OCI-LY7 (cell line): ENCODE measurements around the gene TXNIP.

Experiments used
- EZH2phosphoT487 ChIP-seq: fragments of 200-600 bp; sonication (generic); IDR thresholded peaks from 2 replicates; pipeline ENCODE4 v1.6.1; 2018; ENCODE audit warnings: low read depth, borderline replicate concordance, mild to moderate bottlenecking, mixed run types, antibody characterized with exemption, low read length, moderate library complexity, mixed read lengths
- TF ChIP-seq, protein P1 (sequence below): fragments of 200-600 bp; sonication (generic); conservative IDR thresholded peaks from 2 replicates; pipeline ENCODE4 v1.5.1; 2014; ENCODE audit warnings: mild to moderate bottlenecking, antibody characterized with exemption, low read length, moderate library complexity, mixed read lengths

- TF ChIP-seq, protein P1, sequence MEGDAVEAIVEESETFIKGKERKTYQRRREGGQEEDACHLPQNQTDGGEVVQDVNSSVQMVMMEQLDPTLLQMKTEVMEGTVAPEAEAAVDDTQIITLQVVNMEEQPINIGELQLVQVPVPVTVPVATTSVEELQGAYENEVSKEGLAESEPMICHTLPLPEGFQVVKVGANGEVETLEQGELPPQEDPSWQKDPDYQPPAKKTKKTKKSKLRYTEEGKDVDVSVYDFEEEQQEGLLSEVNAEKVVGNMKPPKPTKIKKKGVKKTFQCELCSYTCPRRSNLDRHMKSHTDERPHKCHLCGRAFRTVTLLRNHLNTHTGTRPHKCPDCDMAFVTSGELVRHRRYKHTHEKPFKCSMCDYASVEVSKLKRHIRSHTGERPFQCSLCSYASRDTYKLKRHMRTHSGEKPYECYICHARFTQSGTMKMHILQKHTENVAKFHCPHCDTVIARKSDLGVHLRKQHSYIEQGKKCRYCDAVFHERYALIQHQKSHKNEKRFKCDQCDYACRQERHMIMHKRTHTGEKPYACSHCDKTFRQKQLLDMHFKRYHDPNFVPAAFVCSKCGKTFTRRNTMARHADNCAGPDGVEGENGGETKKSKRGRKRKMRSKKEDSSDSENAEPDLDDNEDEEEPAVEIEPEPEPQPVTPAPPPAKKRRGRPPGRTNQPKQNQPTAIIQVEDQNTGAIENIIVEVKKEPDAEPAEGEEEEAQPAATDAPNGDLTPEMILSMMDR, result no peak; the same call in 1 of the 2 replicates
- TF ChIP-seq EZH2phosphoT487, result no peak
Observed at GRCh38 chr1:145956781-145957442, 39.5 kb downstream of the TXNIP start.
